Stimulated activated CD4-positive, alpha-beta T cell treated with anti-CD3 and anti-CD28 coated beads, Interleukin-12 subunit alpha, Interleukin-12 subunit beta, amount 100 ng/mL, for 4 hours (primary cell): Measurements from ENCODE around the gene SLC12A3.
"Not testable (repeated sequence)": the region's sequence is repeated elsewhere in the genome, so short reads cannot be mapped to it uniquely, and the experiment has no call there.

Experiments
- DNase-seq: peaks from one replicate; pipeline ENCODE4 v3.0.0-alpha.2; 2020

Gene SLC12A3

DNA sequence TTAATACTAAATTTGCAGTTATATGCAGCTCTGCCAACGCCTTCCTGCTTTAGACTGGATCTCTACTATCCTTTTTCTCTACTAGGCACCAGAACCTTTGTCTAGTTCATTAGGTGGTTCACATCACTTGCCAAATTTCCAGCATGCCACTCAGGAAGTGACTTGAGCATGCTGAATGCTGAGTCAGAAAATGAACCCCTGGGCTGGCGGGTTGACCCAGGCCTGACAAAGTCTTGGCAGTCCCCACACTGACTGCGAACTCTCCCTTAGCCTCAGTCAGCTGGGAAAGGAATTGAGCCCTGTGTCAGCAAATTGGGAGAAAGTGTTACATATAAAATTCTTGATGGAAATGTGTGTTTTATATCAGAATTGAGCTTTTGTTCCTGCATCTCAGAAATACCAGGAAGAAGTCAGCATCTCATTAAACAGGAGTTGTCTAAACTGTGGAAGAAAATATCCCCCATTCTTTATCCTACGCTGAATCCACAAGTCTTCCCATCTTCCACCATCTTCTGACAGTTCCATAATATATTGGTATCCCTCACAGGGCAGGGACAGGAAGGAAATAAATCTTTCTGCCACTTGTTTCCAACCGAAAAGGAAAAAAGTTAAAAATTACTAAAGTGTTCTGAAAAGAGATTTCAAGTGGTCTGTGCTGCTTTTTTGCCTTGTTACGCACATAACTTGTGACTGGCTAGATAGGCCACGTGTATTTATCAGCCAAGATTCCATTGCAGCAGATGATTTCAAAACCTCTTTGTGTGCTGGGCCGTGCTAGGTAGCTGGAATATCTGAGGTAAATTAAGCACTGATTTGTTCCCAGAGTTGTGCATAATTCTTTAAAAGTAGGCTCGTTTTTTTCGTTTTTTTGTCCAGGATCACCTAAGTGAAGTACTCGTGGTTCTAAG lies 16.7 kb upstream of the SLC12A3 start:
- DNase-seq, result no peak

DNA sequence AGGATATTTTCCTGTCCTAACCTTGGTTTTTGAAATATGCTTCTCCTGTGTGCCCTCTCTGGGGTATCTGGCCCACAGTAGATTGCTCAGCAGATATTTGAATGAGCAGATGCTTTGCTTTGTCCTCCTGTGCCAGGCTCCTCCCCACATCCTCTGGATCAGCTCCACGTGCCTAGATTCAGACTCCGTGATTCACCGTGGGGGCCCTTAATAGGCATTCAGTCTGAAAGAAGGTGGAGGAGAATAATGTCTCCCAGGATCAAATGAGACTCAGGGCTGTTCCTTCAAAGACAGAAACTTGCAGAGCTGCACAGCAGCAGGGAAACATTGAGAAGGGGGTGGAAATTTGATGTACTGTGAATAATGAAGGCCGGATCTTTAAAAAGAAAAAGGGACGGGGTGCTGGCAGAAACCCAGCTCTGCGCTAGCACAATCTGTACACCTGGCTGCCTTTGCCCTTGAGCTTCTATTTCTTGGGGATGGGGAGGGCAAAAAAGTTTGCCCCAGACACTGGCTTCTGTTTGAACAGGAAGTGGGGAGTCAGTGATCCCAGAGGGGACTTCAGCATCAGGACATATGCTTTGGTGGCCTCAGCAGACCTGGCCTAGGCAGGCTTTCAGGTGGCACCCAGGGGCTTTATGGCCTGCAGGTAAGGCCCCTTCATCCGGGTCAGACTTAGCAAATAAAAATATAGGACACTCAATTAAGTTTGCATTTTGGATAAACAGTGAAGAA lies 15.9 kb upstream of the SLC12A3 start:
- DNase-seq, result no peak

DNA sequence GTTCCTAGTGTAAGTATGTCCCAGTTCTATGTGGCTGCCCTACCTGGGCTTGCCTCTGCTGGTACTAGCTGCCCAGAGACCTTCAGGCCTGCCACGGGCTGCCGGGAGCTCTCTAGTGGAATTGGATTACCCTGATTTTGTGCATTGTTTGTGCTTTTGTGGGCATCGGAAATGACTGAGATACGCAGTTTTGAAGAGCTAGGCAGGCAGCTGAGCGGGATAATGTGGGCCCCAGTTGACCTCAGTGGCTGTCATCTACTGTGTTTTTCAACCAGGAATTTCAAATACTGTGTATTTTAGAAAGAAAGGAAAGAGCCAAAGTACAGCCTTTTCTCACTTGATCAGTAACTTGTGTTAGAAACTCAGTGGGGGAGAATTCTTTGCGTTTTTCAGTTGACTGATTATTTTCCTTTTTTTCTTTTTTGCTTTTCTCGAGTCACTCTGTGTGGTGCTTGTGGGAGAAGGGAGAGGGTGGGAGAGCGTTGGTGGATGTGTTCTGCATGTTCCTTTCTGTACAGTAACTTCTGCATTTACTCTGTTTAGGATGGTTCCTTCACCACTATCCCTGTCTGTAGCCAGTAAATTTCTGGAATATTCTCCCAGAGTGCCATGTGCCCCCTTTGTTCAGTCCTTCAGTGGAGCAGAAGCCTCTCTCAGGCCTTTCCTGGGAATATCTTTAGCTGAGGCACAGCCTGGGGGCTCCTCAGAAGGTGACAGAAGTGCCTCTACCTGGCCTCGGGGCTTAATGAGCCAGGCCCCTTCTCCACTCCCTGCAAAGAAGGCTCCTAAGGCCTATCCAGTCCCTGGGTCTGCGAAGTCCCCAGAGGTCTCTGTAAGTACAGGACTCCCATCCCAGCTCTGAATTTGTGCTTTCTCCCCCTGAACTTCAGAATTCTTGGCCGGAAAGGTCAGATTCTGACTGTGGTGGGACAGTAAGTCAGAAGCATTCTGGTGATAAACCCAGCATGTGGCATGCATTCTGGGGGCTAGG lies 15.0 kb upstream of the SLC12A3 start:
- DNase-seq, result no peak

DNA sequence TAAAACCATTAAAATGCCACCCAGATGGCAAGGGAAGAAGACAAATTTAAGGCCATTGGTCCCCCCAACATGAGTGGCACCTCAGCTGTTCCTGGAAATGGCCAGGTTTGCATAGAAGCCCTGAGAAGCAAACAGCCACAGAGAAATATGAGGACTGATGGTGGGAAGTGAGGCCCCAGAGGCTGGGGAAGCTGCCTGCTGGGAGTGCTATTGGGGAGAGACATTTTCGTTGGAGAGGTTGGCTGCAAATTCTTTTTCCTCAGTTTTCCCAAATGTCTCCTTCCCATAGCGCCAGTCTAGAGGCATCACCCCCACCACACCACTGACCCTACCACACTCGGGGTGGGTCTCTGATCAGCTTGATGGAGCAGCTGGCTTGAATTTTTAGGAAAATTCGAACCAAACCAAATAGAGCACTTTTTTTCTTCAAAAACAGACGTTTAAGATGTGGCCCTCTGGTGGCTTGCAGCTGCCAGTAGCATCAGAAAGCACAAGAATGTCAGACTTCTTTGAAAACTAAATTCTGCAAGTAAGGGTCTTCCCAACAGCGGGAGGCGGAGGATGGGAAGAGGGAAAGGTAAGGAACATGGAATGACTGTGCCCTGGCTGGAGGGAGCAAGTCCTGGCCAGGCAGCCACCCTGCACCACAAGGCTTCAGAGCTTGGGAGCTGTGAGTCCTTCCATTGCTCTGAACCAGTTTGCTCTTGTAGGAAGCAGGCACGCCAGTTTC lies 13.2 kb upstream of the SLC12A3 start:
- DNase-seq, result no peak

DNA sequence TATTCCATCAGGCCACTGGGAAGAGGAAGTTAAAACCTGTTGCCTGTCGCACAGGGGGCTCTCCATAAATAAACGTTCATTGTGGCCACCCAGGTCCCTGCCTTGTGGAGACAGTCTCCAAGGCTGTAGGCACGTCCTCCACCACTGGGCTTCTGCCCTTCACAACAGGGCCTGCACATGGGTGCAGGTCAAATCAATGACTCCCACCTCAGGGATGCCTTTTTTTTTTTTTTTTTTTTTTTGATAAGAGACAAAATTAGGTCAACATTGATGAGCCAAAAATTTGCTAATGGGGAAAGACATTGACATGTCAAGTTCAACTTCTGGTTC lies 12.6 kb upstream of the SLC12A3 start:
- no peak for DNase-seq

DNA sequence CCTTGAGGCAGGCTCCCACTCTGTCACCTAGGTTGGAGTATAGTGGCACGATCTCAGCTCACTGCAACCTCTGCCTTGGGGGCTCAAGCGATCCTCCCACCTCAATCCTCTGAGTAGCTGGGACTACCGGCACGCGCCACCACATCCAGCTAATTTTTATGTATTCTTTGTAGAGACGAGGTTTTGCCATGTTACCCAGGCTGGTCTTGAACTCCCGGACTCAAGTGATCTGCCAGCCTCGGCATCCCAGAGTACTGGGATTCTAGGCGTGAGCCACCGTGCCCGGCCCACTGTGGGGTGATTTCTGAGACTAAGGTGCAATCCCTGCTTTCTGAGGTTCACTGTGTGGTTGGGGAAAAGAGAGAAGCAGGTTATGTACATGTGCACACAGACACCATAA lies 12.0 kb upstream of the SLC12A3 start:
- no peak for DNase-seq

DNA sequence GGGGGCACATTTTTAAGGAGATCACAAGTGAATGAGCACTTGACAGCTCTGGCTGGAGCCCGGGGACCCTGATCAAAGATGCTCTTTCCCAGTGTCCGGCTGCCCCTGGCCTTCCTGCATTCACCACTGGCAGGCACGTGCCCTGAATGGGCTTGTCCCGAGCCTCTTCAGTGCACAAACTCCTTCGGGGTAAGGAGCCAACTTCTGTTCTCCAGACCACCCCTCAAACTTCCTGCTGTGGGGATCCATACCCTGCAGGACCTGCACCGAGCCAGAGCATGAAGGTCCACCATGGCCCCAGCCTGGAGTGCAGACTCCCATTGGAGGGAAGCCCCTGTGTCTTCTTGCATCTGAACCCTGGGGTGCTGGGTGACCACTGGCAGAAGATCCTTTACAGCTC lies 9.8 kb upstream of the SLC12A3 start:
- DNase-seq, result no peak

DNA sequence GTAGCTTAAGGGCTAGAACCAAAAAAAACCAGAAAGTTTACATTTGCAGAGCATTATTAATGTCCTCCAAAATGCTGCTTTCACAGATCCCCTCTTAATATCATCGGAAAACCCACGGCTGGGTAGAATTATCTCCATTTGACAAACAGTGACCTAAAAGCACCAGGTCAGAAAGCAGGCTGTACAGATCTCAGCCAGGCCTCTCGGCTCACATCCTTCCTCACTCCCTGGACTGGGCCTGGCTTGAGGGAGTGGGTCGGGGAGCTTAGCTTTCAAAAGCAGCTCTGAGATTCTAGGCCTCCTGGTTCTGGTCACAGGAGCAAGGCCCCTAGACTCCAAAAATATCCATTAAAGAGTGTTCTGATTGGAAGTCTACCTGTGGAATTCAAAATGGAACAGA lies 9.1 kb upstream of the SLC12A3 start:
- DNase-seq, result no peak

DNA sequence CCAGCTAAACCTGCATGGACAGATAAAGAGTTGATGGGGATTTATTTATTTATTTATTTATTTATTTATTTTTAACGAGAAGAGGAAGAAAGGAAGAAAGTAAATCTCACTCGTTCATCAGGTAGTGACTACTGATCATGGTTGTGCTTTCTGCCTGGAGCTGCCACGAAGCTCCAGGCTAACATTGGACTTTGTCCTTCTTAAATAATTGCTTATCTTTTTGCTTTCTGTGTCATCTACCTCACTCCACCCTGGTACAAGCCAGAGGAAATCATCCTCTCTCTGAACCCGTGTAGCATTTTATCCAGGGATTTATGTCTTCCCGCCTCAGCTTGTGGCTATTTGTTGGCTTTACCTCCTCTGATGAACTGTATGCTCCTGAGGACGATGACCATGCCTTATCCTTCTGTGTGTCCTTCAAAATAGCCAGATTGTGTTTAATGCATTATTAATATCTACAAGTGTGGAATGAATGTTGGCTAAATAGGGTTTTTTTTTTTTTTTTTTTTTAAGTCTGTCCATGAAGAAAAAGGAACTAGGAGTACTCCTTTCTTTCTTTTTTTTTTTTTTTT lies 8.0 kb upstream of the SLC12A3 start:
- DNase-seq, result no peak

DNA sequence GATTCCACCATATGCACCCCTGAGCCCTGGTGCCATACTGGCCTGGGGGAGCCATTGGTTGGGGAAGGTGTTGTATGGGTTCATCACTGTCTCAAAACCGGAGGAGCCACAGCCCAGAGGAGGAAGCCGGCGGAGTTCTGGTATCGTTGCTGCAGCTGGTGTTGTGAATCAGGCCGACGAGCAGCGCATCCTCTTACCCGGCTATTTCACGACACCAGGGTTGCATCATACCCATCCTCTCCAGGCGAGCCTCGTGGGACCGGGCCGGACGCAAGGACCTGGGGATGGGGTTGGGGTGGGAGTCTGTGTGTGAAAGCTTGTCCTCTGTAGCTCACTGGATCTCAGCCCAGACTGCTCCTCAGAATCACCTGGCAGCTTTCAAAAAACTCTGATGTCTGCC lies 6.6 kb upstream of the SLC12A3 start:
- DNase-seq, result no peak

DNA sequence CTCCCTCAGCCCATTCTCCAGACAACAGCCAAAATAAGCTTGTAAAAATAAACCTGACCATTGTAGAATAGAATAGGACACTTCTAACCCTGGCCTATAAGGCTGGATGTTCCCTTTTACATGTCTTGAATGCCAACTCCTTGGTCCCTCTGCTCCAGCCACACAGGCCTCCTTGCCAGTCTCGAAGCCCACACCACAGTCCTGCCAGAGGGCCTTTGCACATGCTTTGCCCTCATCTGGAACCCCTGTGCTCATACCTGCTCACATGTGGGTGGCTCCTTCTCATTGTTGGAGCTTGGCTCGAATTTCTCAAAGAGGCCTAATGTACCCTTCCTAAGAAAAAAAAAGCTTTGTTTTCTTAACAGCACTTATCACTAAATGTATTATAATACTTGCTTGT lies 5.4 kb upstream of the SLC12A3 start:
- no peak for DNase-seq

DNA sequence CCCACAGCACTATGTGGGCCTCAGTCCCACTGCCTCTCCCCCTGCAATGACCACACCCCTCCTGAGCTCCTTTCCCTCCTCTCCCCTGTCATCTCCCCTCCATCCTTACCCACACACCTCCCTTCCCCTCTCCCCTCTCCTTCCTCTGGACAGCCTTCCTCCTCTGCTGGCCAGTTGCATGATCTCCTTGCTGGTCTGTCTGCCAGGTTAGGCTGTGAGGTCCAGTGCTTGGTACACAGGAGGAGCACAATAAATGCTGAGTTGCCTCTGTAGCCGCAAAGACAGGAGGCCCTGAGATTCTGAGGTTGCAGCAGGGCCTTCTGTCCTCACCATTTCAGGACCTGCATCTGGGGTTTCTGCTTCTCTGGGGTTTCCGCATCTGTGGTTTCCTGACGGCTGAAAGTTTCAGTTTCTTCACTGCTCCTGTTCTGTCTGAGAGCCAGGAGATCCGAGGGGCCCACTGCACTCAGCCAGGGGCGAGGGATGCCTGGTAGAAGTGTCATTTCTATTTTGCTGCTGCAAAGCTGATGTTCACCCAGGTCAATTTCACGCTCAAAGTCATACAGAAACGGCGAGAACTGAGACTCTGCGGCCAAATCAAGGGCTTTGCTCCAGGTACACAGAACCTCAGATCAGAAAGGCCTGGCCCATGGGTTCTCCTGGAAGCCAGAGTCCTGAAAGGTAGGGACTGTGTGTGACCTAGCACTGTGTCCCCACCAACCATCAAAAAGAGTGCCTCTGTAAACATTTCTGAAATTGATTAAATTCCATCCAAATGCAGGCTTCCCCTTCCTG lies 4.6 kb upstream of the SLC12A3 start:
- DNase-seq, result no peak

DNA sequence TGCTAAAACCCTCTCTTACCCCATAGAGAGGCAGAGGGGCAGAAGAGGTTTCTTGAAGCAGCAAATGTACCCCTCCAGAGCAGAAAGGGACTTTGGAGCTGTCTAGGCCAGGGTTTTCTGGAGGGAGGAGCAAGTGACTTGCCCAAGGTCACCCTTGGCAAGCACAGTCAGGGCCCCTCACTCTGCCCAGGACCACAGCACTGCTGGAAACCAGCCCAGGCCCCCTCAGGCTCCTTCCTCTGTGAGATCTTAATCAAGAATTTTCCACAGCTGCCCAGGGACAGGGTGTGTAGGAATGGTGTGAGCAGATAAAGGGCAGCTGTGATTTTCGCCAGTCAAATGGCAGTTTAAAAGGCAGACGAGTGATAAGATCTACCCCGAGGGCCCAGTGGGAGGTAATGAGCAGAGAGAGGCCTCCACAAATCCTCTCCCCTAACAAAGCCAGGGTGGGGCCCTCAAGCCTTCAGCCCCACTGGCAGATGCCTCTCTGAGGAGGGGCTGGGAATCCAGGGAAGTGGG lies 3.9 kb upstream of the SLC12A3 start:
- DNase-seq, result no peak

DNA sequence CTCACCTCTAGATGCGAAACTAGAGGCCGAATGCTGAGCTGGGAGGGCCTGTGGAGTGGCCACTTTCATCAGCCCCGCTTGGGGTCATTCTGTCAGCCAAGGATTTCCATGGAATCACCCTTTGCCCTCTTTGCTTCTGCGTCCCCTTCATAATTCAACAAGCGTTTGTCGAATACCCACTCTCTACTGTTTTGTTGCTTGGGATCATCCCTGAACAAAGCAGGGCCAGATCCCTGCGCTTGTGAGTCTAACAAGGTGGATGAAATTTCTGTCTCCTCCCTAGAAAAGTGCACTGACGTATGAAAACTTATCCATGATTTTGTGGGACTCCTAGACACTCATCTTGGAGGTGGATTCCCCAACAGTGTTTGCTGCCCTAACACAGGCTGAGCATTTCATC lies 3.3 kb upstream of the SLC12A3 start:
- no peak for DNase-seq

DNA sequence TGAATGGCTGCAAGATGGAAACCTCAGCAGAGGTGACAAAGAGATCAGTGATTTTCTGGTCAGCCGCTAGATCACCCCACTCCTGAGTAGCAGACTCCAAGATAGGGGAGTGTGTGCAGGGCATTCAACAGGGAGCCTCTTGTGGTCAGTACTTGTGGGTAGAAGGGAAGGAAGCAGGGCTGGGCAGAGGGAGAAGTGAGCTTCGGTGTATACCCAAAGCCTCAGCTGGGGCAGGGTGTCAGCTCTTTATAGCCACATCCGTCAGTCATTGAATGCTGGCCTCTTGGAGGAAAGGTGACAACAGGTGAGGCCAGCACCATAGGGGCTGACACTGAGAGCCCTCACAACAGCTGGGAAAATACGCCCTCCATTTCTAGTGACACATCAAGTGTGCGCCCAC lies 2.2 kb upstream of the SLC12A3 start:
- DNase-seq, result no peak

DNA sequence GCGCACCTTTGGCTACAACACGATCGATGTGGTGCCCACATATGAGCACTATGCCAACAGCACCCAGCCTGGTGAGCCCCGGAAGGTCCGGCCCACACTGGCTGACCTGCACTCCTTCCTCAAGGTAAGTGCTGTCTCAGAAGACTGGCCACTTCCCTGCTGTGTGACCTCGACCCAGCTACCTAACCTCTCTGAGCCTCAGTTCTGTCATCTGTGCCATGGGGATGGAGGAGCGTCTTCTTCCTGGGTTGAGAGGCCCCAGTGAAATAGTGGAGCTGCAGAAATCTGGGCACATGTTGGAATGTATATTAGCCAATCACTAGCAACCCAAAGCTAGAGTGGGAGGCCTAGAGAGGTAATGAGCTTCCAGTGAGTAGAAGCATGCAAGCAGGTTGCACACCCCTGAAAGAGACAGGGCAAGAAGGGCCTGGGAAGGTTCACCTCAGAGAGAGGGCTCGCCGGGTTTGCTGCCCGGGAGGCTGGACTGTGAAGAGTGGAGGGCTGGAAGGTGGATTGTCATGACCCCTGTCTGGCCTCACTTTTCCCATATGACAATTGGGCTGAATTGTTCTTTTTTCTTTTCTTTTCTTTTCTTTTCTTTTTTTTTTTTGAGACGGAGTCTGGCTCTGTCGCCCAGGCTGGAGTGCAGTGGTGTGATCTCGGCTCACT lies 521 bp downstream of the SLC12A3 start:
- no peak for DNase-seq

DNA sequence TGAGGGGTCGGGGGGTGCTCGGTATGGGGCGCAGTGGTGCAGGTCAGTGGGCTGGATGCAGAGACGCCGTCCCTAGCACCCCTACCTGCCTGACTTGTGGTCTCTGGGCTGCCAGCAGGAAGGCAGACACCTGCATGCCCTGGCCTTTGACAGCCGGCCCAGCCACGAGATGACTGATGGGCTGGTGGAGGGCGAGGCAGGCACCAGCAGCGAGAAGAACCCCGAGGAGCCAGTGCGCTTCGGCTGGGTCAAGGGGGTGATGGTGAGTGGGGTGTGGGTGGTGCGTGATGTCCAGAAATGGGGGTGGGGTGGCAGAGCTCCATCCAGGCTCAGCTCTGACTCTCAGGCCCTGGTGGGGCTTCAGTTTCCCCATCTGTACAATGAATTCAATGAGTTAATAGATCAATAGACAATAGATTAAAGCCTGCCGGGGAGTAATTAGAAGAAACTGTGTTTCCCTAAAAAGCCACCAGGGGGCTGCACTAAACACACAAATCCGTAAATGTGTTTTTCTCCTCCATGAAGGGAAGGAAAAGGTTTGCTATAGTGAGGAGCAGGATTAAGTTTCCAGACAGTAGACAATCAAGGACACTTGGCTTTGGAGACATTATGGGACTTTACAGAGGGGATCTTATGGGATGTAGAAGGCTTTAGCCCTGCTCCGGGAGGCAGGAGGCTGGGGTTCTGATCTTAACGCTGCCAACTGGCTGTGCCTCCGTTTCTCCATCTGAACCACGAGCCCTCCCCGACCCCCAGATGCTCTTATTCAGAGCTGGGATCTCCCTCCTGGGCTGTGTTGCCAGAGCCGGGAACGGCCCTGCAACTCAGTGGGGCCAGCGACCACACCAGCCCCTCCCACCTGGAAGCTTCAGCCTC lies 2.2 kb downstream of the SLC12A3 start:
- DNase-seq, result no peak

DNA sequence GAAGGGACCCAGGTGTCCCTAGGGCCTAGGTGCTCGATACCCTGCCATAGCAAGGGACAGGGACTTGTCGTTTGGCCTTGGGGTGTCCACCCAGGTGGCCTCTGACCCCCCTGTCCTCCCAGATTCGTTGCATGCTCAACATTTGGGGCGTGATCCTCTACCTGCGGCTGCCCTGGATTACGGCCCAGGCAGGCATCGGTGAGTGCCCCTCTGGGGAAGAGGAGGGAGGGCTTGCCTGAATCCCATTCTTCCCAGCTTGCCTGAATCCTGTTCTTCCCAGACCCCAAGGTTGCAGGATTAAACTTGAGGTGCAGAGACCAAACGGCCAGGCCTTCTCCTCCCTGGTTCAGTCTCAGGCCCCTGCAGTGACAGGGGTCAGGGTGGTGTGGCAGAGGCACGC lies 3.2 kb downstream of the SLC12A3 start:
- DNase-seq, result no peak

DNA sequence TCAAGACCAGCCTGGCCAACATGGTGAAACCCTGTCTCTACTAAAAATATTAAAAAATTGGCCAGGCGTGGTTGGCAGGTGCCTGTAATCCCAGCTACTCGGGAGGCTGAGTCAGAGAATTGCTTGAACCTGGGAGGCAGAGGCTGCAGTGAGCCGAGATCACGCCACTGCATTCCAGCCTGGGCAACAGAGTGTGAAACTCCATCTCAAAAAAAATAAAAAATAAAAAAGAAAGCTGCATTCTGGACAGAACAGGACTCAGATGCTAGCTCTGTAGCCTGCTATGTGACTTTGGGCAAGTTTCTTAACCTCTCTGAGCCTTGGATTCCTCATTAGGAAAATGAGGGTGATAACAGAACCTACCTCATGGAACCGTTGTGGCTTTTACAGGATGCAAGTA lies 3.8 kb downstream of the SLC12A3 start:
- DNase-seq, result not testable (repeated sequence)
